Upper lobe of right lung (tissue), 1 donor: ENCODE data around the gene TAS2R14. TPM values are rescaled to one million over a fixed set of nuclear protein-coding genes. Genes with fewer than 3 reads are reported as not detected.

ENCODE experiments used
- ATAC-seq: fragments of 200-7000 bp; cut with Tn5 transposase; one replicate; pipeline ENCODE4 v1.9.1; 2020; ENCODE audit warnings: mild to moderate bottlenecking, moderate library complexity
- DNase-seq: peaks from one replicate; pipeline ENCODE4 v3.0.0-alpha.2; 2020
- H3K27ac ChIP-seq: fragments of 200-600 bp; one replicate; pipeline ENCODE4 v1.8.0; 2022
- H3K27me3 ChIP-seq: fragments of 200-600 bp; one replicate; pipeline ENCODE4 v1.8.0; 2022; ENCODE audit warnings: mild to moderate bottlenecking
- H3K36me3 ChIP-seq: fragments of 200-600 bp; one replicate; pipeline ENCODE4 v1.8.0; 2022
- H3K4me1 ChIP-seq: fragments of 200-600 bp; one replicate; pipeline ENCODE4 v1.8.0; 2022
- H3K4me3 ChIP-seq: fragments of 200-600 bp; one replicate; pipeline ENCODE4 v1.8.0; 2022; ENCODE audit warnings: mild to moderate bottlenecking
- H3K9me3 ChIP-seq: fragments of 200-600 bp; one replicate; pipeline ENCODE4 v1.8.0; 2022
- intact Hi-C: fragments of 100-400 bp; cut with DNase I; formaldehyde crosslinking; loops from one replicate; pipeline ENCODE4 v1.11.0; 2022
- total RNA-seq: library from RNA; stranded (reverse); fragmentation: NEBNext Ultra II Directional; extraction: Animal tissue kit (Norgen Biotek cat#: 25700); gene quantifications from one replicate; pipeline ENCODE4 v1.2.1, GENCODE V29; 2021
- TF ChIP-seq, protein P1 (sequence below): fragments of 200-600 bp; IDR thresholded peaks from one replicate; pipeline ENCODE4 v1.8.0; 2022; ENCODE audit warnings: antibody characterized with exemption
- donor health status: DM: no; HTN: yes; CAD: no; lungs with severe emphysema.

Gene TAS2R14
- total RNA-seq, 1 donor from 2014 or later, result 2.5 TPM

DNA sequence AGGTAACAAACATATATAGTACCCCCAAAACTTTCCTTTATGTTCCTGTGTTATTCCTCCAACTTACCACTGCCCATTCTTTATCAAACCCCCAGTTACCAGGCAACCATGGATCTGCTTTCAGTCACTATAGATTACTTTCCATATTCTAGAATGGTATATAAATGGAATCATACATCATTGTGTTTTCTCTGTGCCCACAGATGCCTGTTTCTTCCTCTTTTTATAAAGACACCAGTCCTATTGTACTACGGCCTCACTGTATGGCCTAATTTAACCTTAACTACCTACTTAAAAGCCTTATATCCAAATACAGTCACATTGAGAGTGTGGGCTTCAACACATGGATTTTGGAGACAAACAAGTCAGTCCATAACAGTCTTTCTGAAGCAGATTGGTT, 2.6 kb downstream of the TAS2R14 start:
- TF ChIP-seq, protein P1, sequence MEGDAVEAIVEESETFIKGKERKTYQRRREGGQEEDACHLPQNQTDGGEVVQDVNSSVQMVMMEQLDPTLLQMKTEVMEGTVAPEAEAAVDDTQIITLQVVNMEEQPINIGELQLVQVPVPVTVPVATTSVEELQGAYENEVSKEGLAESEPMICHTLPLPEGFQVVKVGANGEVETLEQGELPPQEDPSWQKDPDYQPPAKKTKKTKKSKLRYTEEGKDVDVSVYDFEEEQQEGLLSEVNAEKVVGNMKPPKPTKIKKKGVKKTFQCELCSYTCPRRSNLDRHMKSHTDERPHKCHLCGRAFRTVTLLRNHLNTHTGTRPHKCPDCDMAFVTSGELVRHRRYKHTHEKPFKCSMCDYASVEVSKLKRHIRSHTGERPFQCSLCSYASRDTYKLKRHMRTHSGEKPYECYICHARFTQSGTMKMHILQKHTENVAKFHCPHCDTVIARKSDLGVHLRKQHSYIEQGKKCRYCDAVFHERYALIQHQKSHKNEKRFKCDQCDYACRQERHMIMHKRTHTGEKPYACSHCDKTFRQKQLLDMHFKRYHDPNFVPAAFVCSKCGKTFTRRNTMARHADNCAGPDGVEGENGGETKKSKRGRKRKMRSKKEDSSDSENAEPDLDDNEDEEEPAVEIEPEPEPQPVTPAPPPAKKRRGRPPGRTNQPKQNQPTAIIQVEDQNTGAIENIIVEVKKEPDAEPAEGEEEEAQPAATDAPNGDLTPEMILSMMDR, result no peak
- H3K36me3 ChIP-seq, result no peaks in the 10 kb centered on the region
- no peak overlapping the region for H3K4me3 ChIP-seq
- intact Hi-C loops, result no loop called here
- no peak overlapping the region for H3K27ac ChIP-seq
- DNase-seq, result no peak
- no peaks in the 10 kb centered on the region for H3K9me3 ChIP-seq
- H3K4me1 ChIP-seq, result no peaks in the 10 kb centered on the region
- no peaks in the 10 kb centered on the region for H3K27me3 ChIP-seq
- ATAC-seq, result no peak

DNA sequence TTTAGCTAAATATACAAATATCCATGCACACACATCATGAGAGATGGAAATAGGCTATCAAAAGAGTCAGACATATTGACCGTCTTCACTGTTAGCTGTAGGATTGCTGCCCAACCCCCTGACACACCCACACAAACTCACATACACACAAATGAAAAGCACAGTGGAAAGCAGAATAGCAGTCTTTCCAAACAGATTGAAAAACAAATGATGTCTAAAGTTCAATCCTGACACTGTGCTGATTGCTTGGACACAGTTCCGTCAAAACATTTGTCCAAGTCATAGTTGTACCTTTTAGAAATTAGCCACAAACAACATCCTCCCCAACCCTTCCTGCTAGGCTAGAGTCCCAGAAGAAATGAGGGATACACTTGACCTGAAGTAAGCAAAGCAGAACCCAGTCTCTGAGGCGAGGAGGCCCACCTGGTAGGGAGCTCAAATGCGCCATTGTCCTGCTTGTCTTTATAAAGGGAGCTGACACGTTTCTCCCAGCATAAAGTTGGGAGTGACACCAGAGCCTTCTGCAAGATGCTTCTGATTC, 10.2 kb downstream of the TAS2R14 start, which contains the start of gene PRH2:
PRH2 (plus strand) TSS at position 491 of the 541 bp plus-strand sequence; CDS start at position 529, 38 bp downstream.
- ATAC-seq (no peak), DNase-seq (no peak)
- Histone ChIP-seq H3K4me3 (no peak within 1 kb of the TSS), H3K4me1 (no peaks in the 10 kb centered on the region), H3K27ac (no peak within 1 kb of the TSS), H3K36me3 (no peaks in the 10 kb centered on the region), H3K27me3 (no peaks in the 10 kb centered on the region), H3K9me3 (no peaks in the 10 kb centered on the region)
- TF ChIP-seq, protein P1, result no peak
- intact Hi-C loops, result no loop called here

- H3K27me3 ChIP-seq, result no peaks in the 10 kb centered on the region
- H3K36me3 ChIP-seq, result no peaks in the 10 kb centered on the region
- DNase-seq, result no peak
- no peak overlapping the region for H3K27ac ChIP-seq
- H3K4me3 ChIP-seq, result no peak overlapping the region
- no peaks in the 10 kb centered on the region for H3K9me3 ChIP-seq
- no peaks in the 10 kb centered on the region for H3K4me1 ChIP-seq
- intact Hi-C loops, result no loop called here
- TF ChIP-seq, protein P1, result no peak
- no peak for ATAC-seq
Measured at GRCh38 chr12:10926269-10926668, 12.8 kb downstream of the TAS2R14 start.

DNA sequence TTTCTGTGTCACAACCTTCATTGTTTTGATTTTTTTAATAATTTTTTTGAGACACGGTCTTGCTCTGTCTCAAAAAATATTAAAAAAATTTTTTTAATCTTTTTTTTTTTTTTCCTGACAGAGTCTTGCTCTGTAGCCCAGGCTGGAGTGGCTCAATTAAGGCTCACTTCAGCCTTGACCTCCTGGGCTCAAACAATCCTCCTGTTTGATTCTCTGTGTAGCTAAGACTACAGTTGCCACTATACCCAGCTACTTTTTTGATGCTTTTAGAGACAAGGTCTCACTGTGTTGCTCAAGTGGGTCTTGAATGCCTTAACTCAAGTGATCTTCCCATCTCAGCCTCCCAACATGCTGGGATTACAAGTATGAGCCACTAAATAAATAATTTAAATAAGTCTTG, 19.3 kb downstream of the TAS2R14 start:
- H3K4me1 ChIP-seq, result no peaks in the 10 kb centered on the region
- TF ChIP-seq, protein P1, result no peak
- no peaks in the 10 kb centered on the region for H3K36me3 ChIP-seq
- H3K9me3 ChIP-seq, result no peaks in the 10 kb centered on the region
- DNase-seq (no peak), ATAC-seq (no peak)
- H3K27ac ChIP-seq, result no peak overlapping the region
- no peak overlapping the region for H3K4me3 ChIP-seq
- H3K27me3 ChIP-seq, result no peaks in the 10 kb centered on the region
- intact Hi-C loops, result no loop called here

DNA sequence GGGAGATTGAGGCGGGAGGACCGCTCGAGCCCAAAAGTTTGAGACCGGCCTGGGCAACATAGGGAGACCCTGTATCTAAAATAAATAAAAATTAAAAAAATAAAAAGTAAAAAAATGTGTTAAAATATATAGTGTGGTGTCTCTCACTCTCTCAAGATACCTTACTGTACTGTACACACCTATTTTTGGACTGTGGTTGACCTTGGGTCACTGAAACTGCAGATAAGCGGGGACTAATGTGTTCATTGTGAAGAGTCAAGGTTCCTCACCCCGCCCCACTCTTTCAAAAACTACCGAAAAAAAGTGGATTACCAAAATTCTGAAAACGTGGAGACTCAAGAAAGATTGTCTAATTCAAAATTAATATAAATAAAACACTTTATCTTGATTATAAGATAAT, 28.7 kb downstream of the TAS2R14 start:
- ATAC-seq (no peak), DNase-seq (no peak)
- no peaks in the 10 kb centered on the region for H3K4me1 ChIP-seq
- no peaks in the 10 kb centered on the region for H3K27me3 ChIP-seq
- TF ChIP-seq, protein P1, result no peak
- H3K36me3 ChIP-seq, result no peaks in the 10 kb centered on the region
- no peak overlapping the region for H3K4me3 ChIP-seq
- intact Hi-C loops, result no loop called here
- no peak overlapping the region for H3K27ac ChIP-seq
- H3K9me3 ChIP-seq, result peaks cover 3% of the 10 kb centered on the region

GRCh38 chr12:10909462-10909861, 29.6 kb downstream of the TAS2R14 start, which contains the start of gene TAS2R13:
TAS2R13 (minus strand) TSS chr12:10909562; CDS start chr12:10909298, 264 bp downstream.
- H3K4me3 ChIP-seq, result no peak within 1 kb of the TSS
- peaks cover 10% of the 10 kb centered on the region for H3K9me3 ChIP-seq
- no peak within 1 kb of the TSS for H3K27ac ChIP-seq
- no peaks in the 10 kb centered on the region for H3K27me3 ChIP-seq
- no peak for DNase-seq
- TF ChIP-seq, protein P1, result no peak
- intact Hi-C loops, result no loop called here
- ATAC-seq, result no peak
- H3K4me1 ChIP-seq, result no peaks in the 10 kb centered on the region
- H3K36me3 ChIP-seq, result no peaks in the 10 kb centered on the region
